ENCODE measurements around the gene PIR.

GRCh38 chrX:15505101-15505500 lies 12.0 kb upstream of the PIR start:
- TF ChIP-seq POLR2AphosphoS5 (IDR thresholded peaks at IDR 0.05; ENCODE audit: low read depth, low read length) (no peak), POLR2A (IDR thresholded peaks at IDR 0.05; ENCODE audit: low read depth, low read length) (no peak)

All from GM12892 (cell line).